ENCODE data around the gene SCFD2.

The SCFD2 gene

GRCh38 chr4:53371843-53372521 lies 6.1 kb upstream of the SCFD2 start:
- no peak for TF ChIP-seq CTCF (IDR thresholded peaks at IDR 0.05; ENCODE audit: borderline replicate concordance, control extremely low read depth, extremely low read depth, insufficient read depth, missing control alignments)
- DNase-seq (ENCODE audit: low spot score) = no peak
- in situ Hi-C loops (cut with MboI; ENCODE audit: low sequenced_read_pairs, unreplicated experiment) = no loop called here

- in situ Hi-C loops (cut with MboI; ENCODE audit: low sequenced_read_pairs, unreplicated experiment) = no loop called here
- TF ChIP-seq CTCF (IDR thresholded peaks at IDR 0.05; ENCODE audit: borderline replicate concordance, control extremely low read depth, extremely low read depth, insufficient read depth, missing control alignments) = no peak
- no peak for DNase-seq (ENCODE audit: low spot score)
Measured at GRCh38 chr4:53371049-53371448, 5.2 kb upstream of the SCFD2 start.

- TF ChIP-seq CTCF (IDR thresholded peaks at IDR 0.05; ENCODE audit: borderline replicate concordance, control extremely low read depth, extremely low read depth, insufficient read depth, missing control alignments) = no peak
- in situ Hi-C loops (cut with MboI; ENCODE audit: low sequenced_read_pairs, unreplicated experiment) = no loop called here
- DNase-seq (ENCODE audit: low spot score) = no peak
Measured at GRCh38 chr4:53367721-53368120, 1.9 kb upstream of the SCFD2 start.

GRCh38 chr4:53366301-53366716 lies 448 bp upstream of the SCFD2 start:
- in situ Hi-C loops (cut with MboI; ENCODE audit: low sequenced_read_pairs, unreplicated experiment) = no loop called here
- DNase-seq (ENCODE audit: low spot score) = peak; percentile 28
- TF ChIP-seq CTCF (IDR thresholded peaks at IDR 0.05; ENCODE audit: borderline replicate concordance, control extremely low read depth, extremely low read depth, insufficient read depth, missing control alignments) = no peak

GRCh38 chr4:53365121-53365485 lies 758 bp downstream of the SCFD2 start:
- in situ Hi-C loops (cut with MboI; ENCODE audit: low sequenced_read_pairs, unreplicated experiment) = no loop called here
- DNase-seq (ENCODE audit: low spot score) = peak; percentile 39
- no peak for TF ChIP-seq CTCF (IDR thresholded peaks at IDR 0.05; ENCODE audit: borderline replicate concordance, control extremely low read depth, extremely low read depth, insufficient read depth, missing control alignments)

GRCh38 chr4:53364624-53365023 lies 1.2 kb downstream of the SCFD2 start:
- in situ Hi-C loops (cut with MboI; ENCODE audit: low sequenced_read_pairs, unreplicated experiment) = no loop called here
- no peak for DNase-seq (ENCODE audit: low spot score)
- no peak for TF ChIP-seq CTCF (IDR thresholded peaks at IDR 0.05; ENCODE audit: borderline replicate concordance, control extremely low read depth, extremely low read depth, insufficient read depth, missing control alignments)
